Endodermal cell (in vitro differentiated cells): Measurements from ENCODE around the gene COPA. TPM values are rescaled to one million over a fixed set of nuclear protein-coding genes. Genes with fewer than 3 reads are reported as not detected.

Source experiments
- DNase-seq: peaks from one replicate; pipeline ENCODE4 v3.0.0-alpha.2; 2017
- H3K27ac ChIP-seq: 2 replicates; pipeline ENCODE4 v1.5.1; 2013; ENCODE audit warnings: mild to moderate bottlenecking, low read depth, low read length, moderate library complexity
- H3K27me3 ChIP-seq: 2 replicates; pipeline ENCODE4 v1.6.1; 2013; ENCODE audit warnings: mild to moderate bottlenecking, low read length, moderate library complexity; ENCODE audit not compliant: insufficient read depth, control insufficient read depth, poor library complexity, severe bottlenecking
- H3K36me3 ChIP-seq: 2 replicates; pipeline ENCODE4 v1.7.0; 2013; ENCODE audit warnings: mild to moderate bottlenecking, low read length, moderate library complexity; ENCODE audit not compliant: control insufficient read depth, insufficient read depth
- H3K4me1 ChIP-seq: one replicate; pipeline ENCODE4 v1.7.0; 2013; ENCODE audit warnings: low read length; ENCODE audit not compliant: control insufficient read depth, insufficient read depth
- H3K4me3 ChIP-seq: 2 replicates; pipeline ENCODE4 v1.5.1; 2013; ENCODE audit warnings: mild to moderate bottlenecking, low read length, moderate library complexity
- H3K9ac ChIP-seq: 2 replicates; pipeline ENCODE4 v1.6.1; 2013; ENCODE audit warnings: mild to moderate bottlenecking, low read length, moderate library complexity; ENCODE audit not compliant: poor library complexity, severe bottlenecking; ENCODE audit errors: extremely low read depth
- H3K9me3 ChIP-seq: 2 replicates; pipeline ENCODE4 v1.6.1; 2013; ENCODE audit warnings: mild to moderate bottlenecking, low read length, moderate library complexity; ENCODE audit not compliant: control insufficient read depth
- H3K27ac Mint-ChIP-seq: 2 replicates; pipeline ENCODE4 v1.8.0; 2020; ENCODE audit warnings: mixed read lengths
- H3K27me3 Mint-ChIP-seq: 2 replicates; pipeline ENCODE4 v1.8.0; 2021; ENCODE audit warnings: mild to moderate bottlenecking, mixed read lengths; ENCODE audit not compliant: insufficient read depth
- H3K36me3 Mint-ChIP-seq: 2 replicates; pipeline ENCODE4 v1.8.0; 2020; ENCODE audit warnings: low read depth, mixed read lengths
- H3K4me1 Mint-ChIP-seq: 2 replicates; pipeline ENCODE4 v1.8.0; 2020; ENCODE audit warnings: mixed read lengths
- H3K4me3 Mint-ChIP-seq: 2 replicates; pipeline ENCODE4 v1.8.0; 2020; ENCODE audit warnings: mild to moderate bottlenecking, moderate library complexity, mixed read lengths
- H3K9me3 Mint-ChIP-seq: 2 replicates; pipeline ENCODE4 v1.8.0; 2020; ENCODE audit warnings: mild to moderate bottlenecking, mixed read lengths
- CTCF ChIP-seq: fragments of 200-600 bp; sonication (generic); conservative IDR thresholded peaks from 2 replicates; pipeline ENCODE4 v1.5.0; 2021; ENCODE audit warnings: antibody characterized with exemption, mild to moderate bottlenecking
- WGBS, 2 experiments: methylation state at CpG; one replicate each; pipeline versions ENCODE4 v1.1.5 to v1.1.7; 2013; ENCODE audit warnings: missing lambda C conversion rate in 2 of 2, mixed read lengths in 1 of 2; ENCODE audit not compliant: insufficient coverage in 1 of 2, insufficient read length in 1 of 2; 5-methylcytosine and 5-hydroxymethylcytosine counted together
- total RNA-seq, 2 donors: library from RNA; stranded (reverse); fragmentation: NEBNext Ultra II Directional in 1 of 2; extraction: Animal tissue kit (Norgen Biotek cat#: 25700) in 1 of 2; gene quantifications; 2 replicates in 1 of 2; 3 replicates in 1 of 2; pipeline ENCODE4 v1.2.1, GENCODE V29; 2021

The COPA gene
- total RNA-seq, 2 donors from 2014 or later: 159 to 174 TPM

DNA sequence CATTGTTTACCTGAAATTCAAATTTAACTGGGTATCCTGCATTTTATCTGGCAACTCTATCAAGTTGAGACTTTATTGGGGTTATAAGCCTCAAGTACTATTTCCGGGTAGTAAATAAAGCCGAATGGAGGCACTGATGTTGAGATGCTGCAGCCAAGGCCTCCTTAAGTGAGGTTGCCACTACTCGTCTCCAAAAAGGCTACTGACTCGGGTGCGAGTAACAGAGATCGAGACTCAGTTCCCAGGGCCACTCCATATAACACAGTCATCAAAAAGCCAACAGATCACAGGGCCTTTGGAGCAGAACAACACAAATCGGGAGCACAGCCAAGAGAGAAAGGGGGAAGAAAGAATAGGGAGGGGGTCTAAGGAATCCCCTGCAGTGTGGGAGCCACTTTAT, 524 bp downstream of the COPA start:
- peak overlapping the region; percentile 98 for H3K4me3 ChIP-seq
- Mint-ChIP-seq H3K9me3 (no peaks in the 10 kb centered on the region), H3K27ac (peak overlapping the region; percentile 98), H3K4me1 (peaks cover 24% of the 10 kb centered on the region), H3K36me3 (peaks cover 41% of the 10 kb centered on the region), H3K4me3 (peak overlapping the region; percentile 96), H3K27me3 (no peaks in the 10 kb centered on the region)
- H3K9me3 ChIP-seq: no peaks in the 10 kb centered on the region
- H3K4me1 ChIP-seq: peaks cover 4% of the 10 kb centered on the region
- no peak for TF ChIP-seq CTCF
- H3K27ac ChIP-seq: peak overlapping the region; percentile 14
- H3K27me3 ChIP-seq: no peaks in the 10 kb centered on the region
- peak overlapping the region; percentile 97 for H3K9ac ChIP-seq
- DNase-seq: no peak
- WGBS, 2 experiments: 3 to 6% methylated on average over 2 to 7 of the region's 7 CpGs
- H3K36me3 ChIP-seq: peaks cover 56% of the 10 kb centered on the region

DNA sequence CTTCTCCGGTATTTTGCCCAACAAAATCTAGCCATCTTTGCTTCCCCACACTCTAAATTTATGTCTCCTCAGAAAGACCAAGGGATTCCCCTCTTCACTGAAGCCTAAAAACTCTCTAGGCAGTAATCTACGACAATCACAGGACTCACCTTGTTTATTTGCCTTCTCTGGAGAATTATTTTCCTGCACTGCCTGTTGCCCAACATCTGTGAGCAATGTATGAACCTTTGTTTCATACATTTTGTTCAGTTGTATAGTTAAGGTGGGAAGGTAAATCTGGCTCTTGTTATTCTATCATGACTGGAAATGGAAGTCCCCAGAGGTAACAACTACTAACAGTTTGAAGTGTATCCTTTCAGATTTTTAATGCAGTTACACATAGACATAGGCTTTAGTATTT, 2.2 kb downstream of the COPA start:
- H3K4me1 Mint-ChIP-seq: peaks cover 24% of the 10 kb centered on the region
- Histone ChIP-seq H3K27me3 (no peaks in the 10 kb centered on the region), H3K9me3 (no peaks in the 10 kb centered on the region), H3K9ac (peak overlapping the region; percentile 97), H3K4me3 (peak overlapping the region; percentile 98), H3K4me1 (peaks cover 4% of the 10 kb centered on the region), H3K36me3 (peaks cover 59% of the 10 kb centered on the region), H3K27ac (no peak overlapping the region)
- TF ChIP-seq CTCF: no peak
- H3K36me3 Mint-ChIP-seq: peaks cover 43% of the 10 kb centered on the region
- H3K9me3 Mint-ChIP-seq: no peaks in the 10 kb centered on the region
- WGBS, 2 experiments: 57 to 66% methylated on average over 1 to 2 of the region's 2 CpGs
- no peaks in the 10 kb centered on the region for H3K27me3 Mint-ChIP-seq
- no peak for DNase-seq
- H3K4me3 Mint-ChIP-seq: peak overlapping the region; percentile 96
- peak overlapping the region; percentile 59 for H3K27ac Mint-ChIP-seq

DNA sequence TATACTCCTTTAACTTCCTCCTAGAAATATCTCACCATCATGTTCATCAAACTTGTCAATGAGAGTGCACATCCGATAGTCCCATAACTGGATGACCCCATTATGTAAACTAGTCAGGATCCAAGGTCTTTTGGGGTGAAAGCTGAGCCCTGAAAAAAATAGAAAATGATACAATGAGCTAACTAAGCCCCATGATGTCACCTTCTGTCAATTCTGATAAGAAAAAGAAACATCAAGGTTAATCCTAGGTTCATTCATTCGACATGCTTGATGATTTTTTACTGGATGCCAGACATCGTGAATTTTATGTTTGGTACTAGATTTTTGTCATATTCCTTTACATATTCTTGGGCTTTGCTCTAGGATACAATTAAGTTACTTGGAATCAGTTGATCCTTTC, 2.9 kb downstream of the COPA start:
- no peak overlapping the region for H3K27ac ChIP-seq
- H3K9me3 ChIP-seq: no peaks in the 10 kb centered on the region
- H3K27me3 ChIP-seq: no peaks in the 10 kb centered on the region
- H3K4me1 Mint-ChIP-seq: peaks cover 24% of the 10 kb centered on the region
- H3K9me3 Mint-ChIP-seq: no peaks in the 10 kb centered on the region
- 94 to 100% methylated on average over 1 to 3 of the region's 3 CpGs for WGBS, 2 experiments
- H3K27ac Mint-ChIP-seq: no peak overlapping the region
- H3K4me1 ChIP-seq: peaks cover 4% of the 10 kb centered on the region
- H3K4me3 Mint-ChIP-seq: no peak overlapping the region
- peaks cover 45% of the 10 kb centered on the region for H3K36me3 Mint-ChIP-seq
- peak overlapping the region; percentile 97 for H3K9ac ChIP-seq
- TF ChIP-seq CTCF: no peak
- no peaks in the 10 kb centered on the region for H3K27me3 Mint-ChIP-seq
- no peak for DNase-seq
- H3K4me3 ChIP-seq: peak overlapping the region; percentile 98
- peaks cover 55% of the 10 kb centered on the region for H3K36me3 ChIP-seq
